Skeletal muscle tissue (tissue), 4 donors: ENCODE data around the gene SLC25A6. TPM values are rescaled to one million over a fixed set of nuclear protein-coding genes. Genes with fewer than 3 reads are reported as not detected.
"Not testable (repeated sequence)": the region's sequence is repeated elsewhere in the genome, so short reads cannot be mapped to it uniquely, and the experiment has no call there.

Experiments used
- H3K27ac ChIP-seq: one replicate; pipeline ENCODE4 v1.7.0; 2013; ENCODE audit warnings: mild to moderate bottlenecking, low read depth, low read length, inconsistent platforms
- H3K27me3 ChIP-seq, 3 donors: one replicate each; pipeline ENCODE4 v1.7.0; 2013; ENCODE audit warnings: low read length in 3 of 3; ENCODE audit not compliant: control insufficient read depth in 3 of 3, insufficient read depth in 3 of 3
- H3K36me3 ChIP-seq, 3 donors: one replicate each; pipeline ENCODE4 v1.7.0; 2013; ENCODE audit warnings: low read length in 3 of 3; ENCODE audit not compliant: control insufficient read depth in 3 of 3, insufficient read depth in 3 of 3
- H3K4me1 ChIP-seq, 3 donors: one replicate each; pipeline ENCODE4 v1.7.0; 2013; ENCODE audit warnings: low read length in 3 of 3, mild to moderate bottlenecking in 3 of 3; ENCODE audit not compliant: control insufficient read depth in 3 of 3, insufficient read depth in 3 of 3
- H3K4me3 ChIP-seq, 3 donors: one replicate each; pipeline ENCODE4 v1.7.0; 2013; ENCODE audit warnings: low read length in 3 of 3
- H3K9ac ChIP-seq, 3 donors: one replicate each; pipeline ENCODE4 v1.7.0; 2013; ENCODE audit warnings: low read length in 3 of 3, mild to moderate bottlenecking in 3 of 3, moderate library complexity in 2 of 3, low read depth in 1 of 3
- H3K9me3 ChIP-seq, 3 donors: one replicate each; pipeline ENCODE4 v1.7.0; 2013; ENCODE audit warnings: low read length in 3 of 3; ENCODE audit not compliant: control insufficient read depth in 3 of 3
- total RNA-seq: library from RNA; depleted of rRNA; stranded (reverse); fragments of >200 nt; gene quantifications from one replicate; pipeline ENCODE4 v1.2.3, GENCODE V29; 2014
- donor health status: Osteomylitis.

The SLC25A6 gene
- total RNA-seq, 1 donor from 2014 or later, result 185 TPM

DNA sequence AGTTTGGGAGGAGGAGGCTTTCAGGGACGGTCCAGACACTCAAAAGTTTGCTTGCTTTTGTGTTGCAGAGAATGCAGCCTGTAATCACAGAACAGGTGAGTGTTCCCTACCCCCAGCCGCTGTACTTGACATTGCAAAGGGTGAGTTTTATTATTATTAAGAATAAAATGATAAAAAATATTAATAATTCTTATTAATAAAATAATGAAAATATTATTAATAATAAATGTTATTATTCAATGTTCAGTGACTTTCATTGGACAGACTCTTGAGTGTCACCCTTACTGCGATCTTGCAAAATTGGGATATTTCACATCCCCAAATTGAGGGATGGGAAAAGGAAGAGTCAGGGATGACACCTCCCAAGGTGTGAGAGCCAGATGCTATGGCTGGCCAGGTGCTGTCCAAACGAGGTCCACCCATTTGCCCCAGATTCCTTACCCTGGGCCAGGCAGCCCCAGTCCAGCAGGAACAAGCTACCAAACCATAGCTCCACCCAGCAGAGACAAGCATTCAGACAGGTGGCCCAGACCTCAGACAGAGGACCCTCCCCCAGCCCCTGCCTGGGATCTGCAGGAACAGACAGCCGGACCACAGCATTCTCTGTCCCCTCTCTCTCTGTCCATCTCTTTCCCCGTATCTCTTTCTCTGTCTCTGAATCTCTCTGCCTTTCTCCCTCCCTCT lies 33.0 kb downstream of the SLC25A6 start:
- H3K9me3 ChIP-seq, result no peaks in the 10 kb centered on the region
- H3K36me3 ChIP-seq, result peaks cover 5 to 8% (median 6%) of the 10 kb centered on the region in 3 donors
- H3K27ac ChIP-seq, result no peak overlapping the region
- H3K4me3 ChIP-seq, result no peak overlapping the region
- H3K27me3 ChIP-seq, result no peaks in the 10 kb centered on the region
- no peaks in the 10 kb centered on the region for H3K4me1 ChIP-seq
- no peak overlapping the region for H3K9ac ChIP-seq

DNA sequence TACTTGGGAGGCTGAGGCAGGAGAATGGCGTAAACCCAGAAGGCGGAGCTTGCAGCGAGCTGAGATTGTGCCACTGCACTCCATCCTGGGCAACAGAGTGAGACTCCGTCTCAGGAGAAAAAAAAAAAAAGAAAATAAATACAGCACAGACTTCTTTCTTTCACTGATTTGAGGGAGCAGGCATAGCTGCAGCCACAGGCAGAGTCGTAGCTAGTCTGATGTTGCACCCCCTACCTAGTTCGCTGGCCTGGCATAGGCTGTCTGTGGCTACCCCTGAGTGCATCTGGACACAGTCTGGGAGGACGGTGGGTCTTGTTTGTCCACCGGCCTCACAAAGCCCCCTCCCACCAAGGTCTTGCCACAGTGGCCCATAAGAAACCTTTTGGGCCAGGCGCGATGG lies 33.9 kb downstream of the SLC25A6 start:
- no peaks in the 10 kb centered on the region for H3K9me3 ChIP-seq
- no peaks in the 10 kb centered on the region for H3K27me3 ChIP-seq
- no peak overlapping the region for H3K27ac ChIP-seq
- peaks cover 5 to 8% (median 6%) of the 10 kb centered on the region in 3 donors for H3K36me3 ChIP-seq
- H3K4me1 ChIP-seq, result no peaks in the 10 kb centered on the region
- H3K4me3 ChIP-seq, result no peak overlapping the region
- H3K9ac ChIP-seq, result no peak overlapping the region

DNA sequence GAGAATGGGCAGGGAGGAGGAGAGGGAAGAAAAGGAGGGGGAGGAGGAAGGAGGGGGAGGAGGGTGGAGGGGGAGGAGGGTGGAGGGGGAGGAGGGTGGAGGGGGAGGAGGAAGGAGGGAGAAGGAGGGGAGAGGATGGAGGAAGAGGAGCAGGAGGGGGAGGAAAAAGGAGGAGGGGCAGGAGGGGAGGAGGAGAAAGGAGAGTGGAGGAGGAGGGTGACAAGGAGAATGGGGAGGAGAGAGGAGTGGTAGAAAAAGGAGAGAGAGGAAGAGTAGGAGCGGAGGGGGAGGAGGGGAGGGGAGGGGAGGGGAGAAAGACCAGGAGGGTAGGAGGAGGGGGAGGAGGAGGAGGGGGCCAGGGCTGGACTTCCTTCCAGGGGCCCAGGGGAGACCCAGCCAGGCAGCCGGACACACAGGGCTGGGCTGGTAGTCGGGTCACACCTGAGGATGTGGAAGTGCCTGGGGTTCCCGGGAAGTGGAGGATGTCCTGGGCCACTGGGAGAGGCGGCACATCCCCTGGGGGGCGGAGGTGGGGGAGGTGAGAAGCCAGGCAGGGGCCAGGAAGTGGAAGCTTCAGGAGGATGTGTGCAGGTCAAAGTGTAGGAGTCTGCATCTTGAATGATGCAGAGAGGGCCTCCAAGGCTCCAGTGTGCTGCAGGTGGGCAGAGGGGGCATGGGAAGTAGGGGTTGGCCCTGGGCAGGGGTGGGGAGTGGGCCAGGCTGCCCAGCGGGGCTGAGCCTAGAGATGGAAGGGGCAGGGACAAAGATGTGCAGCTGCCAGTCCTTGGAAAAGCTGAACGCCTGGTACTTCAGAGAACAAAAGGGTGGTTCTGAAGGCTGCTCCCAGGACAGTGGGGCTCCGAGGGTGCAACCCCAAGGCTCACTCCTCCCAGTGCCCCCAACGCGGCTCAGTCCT lies 36.5 kb downstream of the SLC25A6 start:
- Histone ChIP-seq H3K27ac (no peak overlapping the region), H3K9me3 (no peaks in the 10 kb centered on the region), H3K9ac (no peak overlapping the region), H3K4me3 (no peak overlapping the region), H3K36me3 (peaks cover 3 to 10% (median 5%) of the 10 kb centered on the region in 3 donors), H3K27me3 (no peaks in the 10 kb centered on the region), H3K4me1 (no peaks in the 10 kb centered on the region)

DNA sequence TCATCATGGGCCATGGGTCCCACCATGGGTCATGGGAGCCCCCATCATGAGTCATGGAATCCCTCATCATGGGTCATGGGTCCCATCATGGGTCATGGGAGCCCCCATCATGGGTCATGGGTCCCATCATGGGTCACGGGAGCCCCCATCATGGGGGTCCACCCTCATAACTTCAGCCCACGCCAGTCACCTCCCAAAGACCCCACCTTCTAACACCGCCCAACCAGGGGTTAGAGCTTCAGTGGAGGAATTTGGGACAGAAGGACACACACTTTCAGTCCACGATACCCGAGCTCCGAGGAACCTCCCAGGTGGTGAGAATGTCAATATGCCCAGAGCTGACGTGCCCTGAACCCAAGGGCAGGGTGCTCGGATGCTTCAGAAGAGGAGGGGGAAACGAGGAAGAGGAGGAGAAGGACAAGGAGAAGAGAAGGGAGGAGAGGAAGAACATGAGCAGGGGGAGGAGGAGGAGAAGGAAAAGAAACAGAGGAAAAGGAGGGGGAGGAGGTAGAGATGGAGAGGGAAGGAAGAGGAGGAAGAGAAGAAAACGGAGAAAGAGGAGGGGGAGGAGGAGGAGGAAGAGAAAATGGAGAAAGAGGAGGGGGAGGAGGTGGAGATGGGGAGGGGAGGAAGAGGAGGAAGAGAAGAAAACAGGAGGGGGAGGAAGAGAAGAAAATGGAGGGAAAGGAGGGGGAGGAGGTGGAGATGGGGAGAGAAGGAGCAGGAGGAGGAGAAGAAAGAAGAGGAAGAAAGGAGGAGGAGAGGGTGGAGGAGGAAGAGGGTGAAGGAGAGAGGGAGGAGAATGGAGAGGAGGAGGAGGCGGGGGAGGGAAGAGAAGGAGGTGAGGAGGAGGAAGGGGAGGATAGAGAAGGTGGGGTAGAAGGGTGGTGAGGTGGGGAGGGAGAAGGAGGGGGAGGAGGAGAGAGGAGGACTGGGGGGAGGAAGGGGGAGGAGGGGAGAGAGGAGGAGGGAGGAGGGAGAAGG lies 37.6 kb downstream of the SLC25A6 start:
- H3K4me1 ChIP-seq, result no peaks in the 10 kb centered on the region
- H3K36me3 ChIP-seq, result peaks cover 3 to 9% (median 4%) of the 10 kb centered on the region in 3 donors
- H3K27ac ChIP-seq, result no peak overlapping the region
- H3K4me3 ChIP-seq, result no peak overlapping the region
- no peaks in the 10 kb centered on the region for H3K9me3 ChIP-seq
- no peaks in the 10 kb centered on the region for H3K27me3 ChIP-seq
- no peak overlapping the region for H3K9ac ChIP-seq

DNA sequence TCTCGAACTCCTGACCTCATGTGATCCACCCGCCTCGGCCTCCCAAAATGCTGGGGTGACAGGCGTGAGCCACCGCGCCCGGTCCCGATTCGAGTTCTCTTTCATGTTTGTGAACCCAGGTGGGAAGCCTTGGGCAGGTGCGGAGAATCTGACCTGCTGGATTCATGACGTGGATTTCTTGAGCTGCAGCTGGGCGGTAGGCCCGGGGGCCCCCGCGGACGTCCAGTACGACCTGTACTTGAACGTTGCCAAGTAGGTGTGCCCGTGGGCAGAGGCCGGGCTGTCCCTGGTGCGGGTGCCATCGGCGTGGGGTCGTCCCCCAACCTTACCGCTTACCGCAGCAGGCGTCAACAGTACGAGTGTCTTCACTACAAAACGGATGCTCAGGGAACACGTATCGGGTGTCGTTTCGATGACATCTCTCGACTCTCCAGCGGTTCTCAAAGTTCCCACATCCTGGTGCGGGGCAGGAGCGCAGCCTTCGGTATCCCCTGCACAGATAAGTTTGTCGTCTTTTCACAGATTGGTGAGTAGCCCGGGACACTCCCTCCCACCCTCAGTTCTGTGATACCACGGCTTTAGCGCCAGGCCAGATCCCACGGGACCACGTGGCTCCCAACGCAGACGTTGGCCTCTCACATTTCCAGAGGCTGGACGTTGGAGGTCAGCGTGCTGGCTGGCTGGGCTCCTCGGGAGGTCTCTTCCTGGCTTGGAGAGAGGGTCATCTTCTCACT lies 39.8 kb downstream of the SLC25A6 start:
- Histone ChIP-seq H3K4me1 (no peaks in the 10 kb centered on the region), H3K36me3 (peaks cover 0 to 2% (median 0%) of the 10 kb centered on the region in 3 donors), H3K4me3 (no peak overlapping the region), H3K9me3 (no peaks in the 10 kb centered on the region), H3K27ac (no peak overlapping the region), H3K9ac (no peak overlapping the region), H3K27me3 (no peaks in the 10 kb centered on the region)

DNA sequence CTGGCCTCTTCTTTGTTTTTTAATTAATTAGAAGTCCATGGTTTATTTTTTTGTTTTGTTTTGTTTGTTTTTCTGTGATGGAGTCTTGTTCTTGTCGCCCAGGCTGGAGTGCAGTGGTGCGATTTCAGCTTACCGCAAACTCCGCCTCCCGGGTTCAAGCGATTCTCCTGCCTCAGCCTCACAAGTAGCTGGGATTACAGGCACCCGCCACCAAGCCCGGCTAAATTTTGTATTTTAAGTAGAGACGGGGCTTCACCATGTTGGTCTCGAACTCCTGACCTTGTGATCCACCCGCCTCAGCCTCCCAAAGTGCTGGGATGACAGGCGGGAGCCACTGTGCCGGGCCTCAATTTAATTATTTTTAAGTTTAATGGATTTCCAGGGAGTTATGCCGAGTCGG lies 42.3 kb downstream of the SLC25A6 start:
- not testable (repeated sequence) for H3K27me3 ChIP-seq

DNA sequence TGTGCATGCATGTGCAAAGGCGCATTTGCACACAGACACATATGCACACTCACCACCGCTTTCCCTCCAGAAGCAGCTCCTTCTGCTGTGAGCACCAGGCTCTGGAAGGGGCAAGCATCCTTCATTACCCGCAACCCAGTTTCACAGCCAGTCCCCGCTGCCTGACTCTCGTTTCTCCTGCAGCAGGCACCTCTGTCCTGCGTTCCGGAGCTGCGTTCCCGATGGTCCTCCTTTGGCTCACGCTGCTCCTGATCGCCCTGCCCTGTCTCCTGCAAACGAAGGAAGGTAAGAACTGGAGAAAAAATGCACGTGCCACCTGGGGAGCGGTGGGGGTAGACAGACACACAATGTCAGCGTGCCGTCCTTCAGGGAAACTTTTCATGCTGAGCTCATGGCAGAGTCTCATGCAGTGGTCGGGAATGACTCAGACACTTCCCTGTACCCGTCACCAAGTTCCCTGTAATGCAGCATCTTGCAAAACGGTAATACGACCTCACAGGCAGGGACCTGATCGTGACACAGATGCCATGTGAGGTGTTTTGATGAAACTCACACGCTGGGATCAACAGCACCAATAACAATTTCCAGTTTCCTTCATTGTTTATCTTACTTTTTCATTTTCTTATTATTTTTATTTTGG lies 50.2 kb downstream of the SLC25A6 start:
- Histone ChIP-seq H3K9ac (no peak overlapping the region), H3K36me3 (peaks cover 0 to 4% (median 3%) of the 10 kb centered on the region in 3 donors), H3K27ac (no peak overlapping the region), H3K4me1 (peaks cover 0 to 4% (median 0%) of the 10 kb centered on the region in 3 donors), H3K27me3 (peaks cover 0 to 3% (median 0%) of the 10 kb centered on the region in 3 donors), H3K4me3 (no peak overlapping the region), H3K9me3 (peaks cover 0 to 5% (median 0%) of the 10 kb centered on the region in 3 donors)

More for the DNA sequence above, 42.3 kb downstream of the SLC25A6 start:
- H3K36me3 ChIP-seq, H3K9ac ChIP-seq, H3K4me1 ChIP-seq, H3K9me3 ChIP-seq, H3K4me3 ChIP-seq, H3K27ac ChIP-seq: not testable (repeated sequence)

DNA sequence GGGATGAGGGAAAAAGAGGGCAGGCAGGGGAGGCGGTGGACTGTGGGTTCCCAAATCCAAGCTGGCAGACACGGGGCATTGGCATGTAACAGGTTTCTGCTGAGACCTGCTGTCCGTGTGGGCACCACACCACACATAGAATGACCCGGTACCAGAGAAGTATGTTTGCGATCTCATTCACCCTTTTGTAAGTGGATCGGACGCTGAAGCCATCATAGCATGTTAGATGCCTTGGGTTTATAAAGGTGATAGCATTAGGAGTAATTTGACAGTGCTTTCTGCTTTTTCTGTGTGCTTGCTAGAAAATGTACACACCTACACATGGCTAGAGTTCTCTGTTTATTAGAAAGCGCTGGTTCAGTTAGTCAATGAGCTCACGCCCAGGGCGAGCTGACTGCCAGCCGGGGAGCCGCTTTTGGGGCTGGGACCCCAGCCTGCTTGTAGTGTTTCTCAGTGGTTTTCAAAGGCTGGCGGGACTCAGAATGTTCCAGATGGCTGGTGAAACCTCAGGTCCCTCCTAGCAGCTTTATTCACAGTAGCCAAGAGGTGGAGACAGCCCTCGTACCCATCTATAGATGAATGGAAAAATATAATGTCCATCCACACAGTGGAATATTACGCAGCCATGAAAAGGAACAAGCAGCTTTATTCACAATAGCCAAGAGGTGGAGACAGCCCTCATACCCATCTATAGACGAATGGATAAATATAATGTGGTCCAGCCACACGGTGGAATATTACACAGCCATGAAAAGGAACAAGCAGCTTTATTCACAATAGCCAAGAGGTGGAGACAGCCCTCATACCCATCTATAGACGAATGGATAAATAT lies 54.7 kb downstream of the SLC25A6 start:
- peak overlapping the region in 2 of 3 donors; percentile 30 to 70 for H3K9ac ChIP-seq
- H3K36me3 ChIP-seq, result peaks cover 0 to 3% (median 2%) of the 10 kb centered on the region in 3 donors
- peaks cover 0 to 3% (median 0%) of the 10 kb centered on the region in 3 donors for H3K27me3 ChIP-seq
- H3K4me3 ChIP-seq, result peak overlapping the region; percentile 56 to 71 (median 68)
- peak overlapping the region; percentile 20 for H3K27ac ChIP-seq
- H3K4me1 ChIP-seq, result peaks cover 0 to 5% (median 0%) of the 10 kb centered on the region in 3 donors
- H3K9me3 ChIP-seq, result peaks cover 0 to 5% (median 0%) of the 10 kb centered on the region in 3 donors
